DND-41 (cell line): ENCODE data around the gene ULBP1.
A peak's percentile ranks its signal among the peaks of the same experiment; 100 is the strongest.

ENCODE experiments used
- ATAC-seq: fragments of 200-7000 bp; cut with Tn5 transposase; 3 replicates; pipeline ENCODE4 v1.9.1; 2021; ENCODE audit warnings: low read depth; ENCODE audit not compliant: insufficient read depth
- DNase-seq: peaks from one replicate; pipeline ENCODE4 v3.0.0-alpha.2; 2020
- H2AFZ ChIP-seq: 2 replicates; pipeline ENCODE4 v1.6.0; 2012; ENCODE audit warnings: low read depth, low read length
- H3K27ac ChIP-seq: 2 replicates; pipeline ENCODE4 v1.5.1; 2012; ENCODE audit warnings: low read length, inconsistent platforms
- H3K27me3 ChIP-seq: fragments of 200-600 bp; sonication (generic); 2 replicates; pipeline ENCODE4 v1.6.0; 2012; ENCODE audit warnings: low read length, mild to moderate bottlenecking, inconsistent platforms; ENCODE audit not compliant: insufficient read depth, poor library complexity
- H3K36me3 ChIP-seq: 2 replicates; pipeline ENCODE4 v1.5.1; 2012; ENCODE audit warnings: low read length, inconsistent platforms; ENCODE audit not compliant: insufficient read depth
- H3K4me1 ChIP-seq: 2 replicates; pipeline ENCODE4 v1.5.1; 2012; ENCODE audit warnings: mild to moderate bottlenecking, low read length; ENCODE audit not compliant: insufficient read depth
- H3K4me2 ChIP-seq: 2 replicates; pipeline ENCODE4 v1.6.0; 2012; ENCODE audit warnings: mild to moderate bottlenecking, moderate library complexity, low read length, inconsistent platforms; ENCODE audit not compliant: insufficient read depth
- H3K4me3 ChIP-seq, 2 experiments: fragments of 200-600 bp in 1 of 2; shearing (Covaris generic) in 1 of 2; 2 replicates each; pipeline ENCODE4 v1.5.1; 2012 to 2016; ENCODE audit warnings: inconsistent platforms in 2 of 2, low read length in 2 of 2, mild to moderate bottlenecking in 2 of 2, low read depth in 1 of 2, moderate library complexity in 1 of 2
- H3K79me2 ChIP-seq: 2 replicates; pipeline ENCODE4 v1.6.0; 2012; ENCODE audit warnings: low read length, inconsistent platforms; ENCODE audit not compliant: insufficient read depth
- H3K9ac ChIP-seq: 2 replicates; pipeline ENCODE4 v1.6.0; 2012; ENCODE audit warnings: low read depth, mild to moderate bottlenecking, inconsistent platforms, low read length, moderate library complexity
- H3K9me3 ChIP-seq: 2 replicates; pipeline ENCODE4 v1.5.1; 2012; ENCODE audit warnings: low read length, moderate library complexity, mild to moderate bottlenecking, inconsistent platforms; ENCODE audit not compliant: insufficient read depth, severe bottlenecking
- H4K20me1 ChIP-seq: 2 replicates; pipeline ENCODE4 v1.6.0; 2012; ENCODE audit warnings: low read length; ENCODE audit not compliant: insufficient read depth
- CTCF ChIP-seq: IDR thresholded peaks from 2 replicates; pipeline ENCODE4 v1.5.1; 2012; ENCODE audit warnings: borderline replicate concordance, low read length, moderate library complexity, mild to moderate bottlenecking; ENCODE audit not compliant: poor library complexity, severe bottlenecking; ENCODE audit errors: extremely low read depth
- EZH2 ChIP-seq: IDR thresholded peaks from 3 replicates; pipeline ENCODE4 v1.6.1; 2012; ENCODE audit warnings: borderline replicate concordance, low read depth, mild to moderate bottlenecking, moderate library complexity, low read length, inconsistent platforms; ENCODE audit not compliant: severe bottlenecking

The ULBP1 gene

DNA sequence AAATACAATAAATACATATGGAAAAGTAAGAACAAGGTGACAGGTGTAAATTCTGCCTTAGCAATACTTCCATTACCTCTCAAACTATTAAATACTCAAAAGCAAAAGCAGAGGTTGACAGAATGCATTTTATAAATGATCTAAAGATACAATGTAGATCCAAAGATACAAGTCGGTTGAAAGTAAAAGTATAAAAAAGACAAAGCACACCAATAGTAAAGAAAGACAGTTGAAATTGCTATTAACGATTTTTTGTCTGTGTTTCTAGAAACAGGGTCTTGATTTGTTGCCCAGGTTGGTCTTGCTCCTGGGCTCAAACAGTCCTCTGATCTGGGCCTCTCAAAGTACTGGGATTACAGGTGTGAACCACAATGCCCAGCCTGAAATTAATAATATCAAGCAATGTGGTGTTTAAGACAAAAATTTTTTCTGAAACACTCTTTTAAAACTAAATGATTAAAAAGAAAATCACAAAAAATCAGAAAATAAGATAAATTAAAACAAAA, 23.9 kb downstream of the ULBP1 start:
- no peak for TF ChIP-seq EZH2
- no peak for TF ChIP-seq CTCF
- Histone ChIP-seq H2AFZ (no peak overlapping the region), H3K9me3 (no peaks in the 10 kb centered on the region)

DNA sequence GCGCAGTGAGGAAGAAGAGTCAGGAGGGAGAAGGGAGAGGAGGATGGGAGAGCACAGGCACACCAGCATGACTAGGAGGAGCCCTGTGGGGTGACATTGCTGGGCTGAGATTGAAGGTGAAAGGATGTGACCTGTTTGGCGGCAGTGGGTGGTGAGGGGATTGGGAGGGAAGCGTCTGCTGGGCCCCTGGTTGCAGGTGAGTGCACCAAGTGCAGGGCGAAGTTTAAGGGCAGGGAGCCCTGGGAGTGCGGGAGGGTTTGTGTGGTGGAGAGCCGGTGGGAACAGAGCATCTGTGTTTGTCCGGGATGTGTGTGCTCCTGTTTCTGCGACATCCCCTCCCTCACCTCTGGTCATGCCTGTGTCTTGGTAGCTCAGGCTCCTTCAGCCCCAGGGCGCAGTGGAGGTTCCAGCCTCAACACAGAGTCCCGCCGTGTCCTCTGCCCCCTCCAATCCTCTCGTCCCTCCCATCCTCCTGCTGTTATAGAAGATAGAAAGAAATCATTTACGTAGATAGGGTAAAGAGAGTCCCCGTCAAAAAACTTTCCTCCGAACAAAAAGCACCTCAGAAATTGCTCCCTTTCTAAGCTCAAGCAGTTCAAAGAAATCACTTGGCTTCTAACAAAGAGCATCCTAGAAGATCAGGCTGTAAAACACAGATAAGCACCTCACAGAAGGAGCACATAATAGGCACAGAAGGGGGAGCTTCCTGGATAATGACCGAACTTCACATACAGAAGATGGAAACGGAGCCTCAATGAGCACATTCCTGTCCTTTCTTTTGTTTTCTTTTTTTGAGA, 25.0 kb downstream of the ULBP1 start:
- H3K4me2 ChIP-seq: no peak overlapping the region

More for the DNA sequence above, 23.9 kb downstream of the ULBP1 start:
- DNase-seq (no peak), ATAC-seq (no peak)
- H3K27ac ChIP-seq: no peak overlapping the region
- peaks cover 59% of the 10 kb centered on the region for H3K27me3 ChIP-seq
- peaks cover 30% of the 10 kb centered on the region for H3K4me1 ChIP-seq
- H3K36me3 ChIP-seq: no peaks in the 10 kb centered on the region
- no peak overlapping the region for H3K9ac ChIP-seq
- no peaks in the 10 kb centered on the region for H4K20me1 ChIP-seq
- H3K4me2 ChIP-seq: no peak overlapping the region
- H3K4me3 ChIP-seq: no peak overlapping the region
- H3K79me2 ChIP-seq: no peaks in the 10 kb centered on the region

GRCh38 chr6:149990212-149990660, 26.5 kb downstream of the ULBP1 start:
- H3K4me2 ChIP-seq: peak overlapping the region; percentile 87
- no peak overlapping the region for H3K27ac ChIP-seq
- no peaks in the 10 kb centered on the region for H4K20me1 ChIP-seq
- H3K9ac ChIP-seq: peak overlapping the region; percentile 49; the same call in 1 of the 2 replicates
- ATAC-seq (no peak), DNase-seq (no peak)
- H2AFZ ChIP-seq: peak overlapping the region; percentile 79
- peaks cover 30% of the 10 kb centered on the region for H3K4me1 ChIP-seq
- H3K9me3 ChIP-seq: no peaks in the 10 kb centered on the region
- H3K79me2 ChIP-seq: no peaks in the 10 kb centered on the region
- peak overlapping the region; percentile 8 to 66; a peak in 3 of 4 replicates for H3K4me3 ChIP-seq
- H3K27me3 ChIP-seq: peaks cover 54% of the 10 kb centered on the region
- TF ChIP-seq CTCF (no peak), EZH2 (peak; percentile 45)
- H3K36me3 ChIP-seq: no peaks in the 10 kb centered on the region

More for the DNA sequence above, 25.0 kb downstream of the ULBP1 start:
- H3K9ac ChIP-seq: no peak overlapping the region
- H3K4me1 ChIP-seq: peaks cover 30% of the 10 kb centered on the region
- H2AFZ ChIP-seq: no peak overlapping the region
- H3K27me3 ChIP-seq: peaks cover 59% of the 10 kb centered on the region
- no peaks in the 10 kb centered on the region for H3K9me3 ChIP-seq
- TF ChIP-seq CTCF (no peak), EZH2 (no peak)
- H4K20me1 ChIP-seq: no peaks in the 10 kb centered on the region
- H3K79me2 ChIP-seq: no peaks in the 10 kb centered on the region
- H3K27ac ChIP-seq: no peak overlapping the region
- H3K4me3 ChIP-seq: no peak overlapping the region
- H3K36me3 ChIP-seq: no peaks in the 10 kb centered on the region
- DNase-seq (no peak), ATAC-seq (no peak)
